SK-N-MC (cell line): ENCODE data around the gene DOCK8.

Experiments used
- DNase-seq: peaks from one replicate; pipeline ENCODE4 v3.0.0-alpha.2; 2011; ENCODE audit warnings: low read depth, low spot score
- H3K27ac ChIP-seq: fragments of 200-600 bp; sonication (generic); 2 replicates; pipeline ENCODE4 v1.5.1; 2016; ENCODE audit warnings: mixed run types
- H3K36me3 ChIP-seq: fragments of 200-600 bp; sonication (generic); 2 replicates; pipeline ENCODE4 v1.6.1; 2017; ENCODE audit warnings: antibody characterized with exemption, low read length, mixed read lengths; ENCODE audit not compliant: insufficient read depth
- H3K4me3 ChIP-seq: fragments of 200-600 bp; sonication (generic); 2 replicates; pipeline ENCODE4 v1.5.1; 2016
- H3K9ac ChIP-seq: fragments of 200-600 bp; sonication (generic); 2 replicates; pipeline ENCODE4 v1.8.0; 2017; ENCODE audit warnings: mixed run types, mixed read lengths; ENCODE audit not compliant: insufficient read length
- H3K9me3 ChIP-seq: fragments of 200-600 bp; sonication (generic); 2 replicates; pipeline ENCODE4 v1.6.1; 2017; ENCODE audit warnings: low read depth, mild to moderate bottlenecking, antibody characterized with exemption, low read length, moderate library complexity, mixed read lengths
- EZH2 ChIP-seq: fragments of 200-600 bp; sonication (generic); IDR thresholded peaks from one replicate; pipeline ENCODE4 v1.6.1; 2017; ENCODE audit warnings: antibody characterized with exemption
- FOXP2 ChIP-seq: optimal IDR thresholded peaks from 2 replicates; pipeline ENCODE3; 2011; ENCODE audit warnings: mild to moderate bottlenecking, moderate library complexity; ENCODE audit not compliant: insufficient read depth; ENCODE audit errors: extremely low read length, control extremely low read depth
- POLR2AphosphoS5 ChIP-seq: IDR thresholded peaks from 2 replicates; pipeline ENCODE4 v1.6.1; 2012; ENCODE audit warnings: mild to moderate bottlenecking, low read depth, low read length, borderline replicate concordance

Gene DOCK8

GRCh38 chr9:466747-467146 lies 252.1 kb downstream of the DOCK8 start:
- DNase-seq: no peak
- H3K4me3 ChIP-seq: no peak overlapping the region
- H3K9ac ChIP-seq: no peak overlapping the region
- no peaks in the 10 kb centered on the region for H3K9me3 ChIP-seq
- TF ChIP-seq POLR2AphosphoS5 (no peak), EZH2 (no peak), FOXP2 (no peak)
- no peak overlapping the region for H3K27ac ChIP-seq
- H3K36me3 ChIP-seq: no peaks in the 10 kb centered on the region

GRCh38 chr9:468766-469426 lies 254.2 kb downstream of the DOCK8 start:
- no peak overlapping the region for H3K9ac ChIP-seq
- peak overlapping the region; percentile 94 for H3K4me3 ChIP-seq
- peak overlapping the region; percentile 92 for H3K27ac ChIP-seq
- no peak for DNase-seq
- no peaks in the 10 kb centered on the region for H3K9me3 ChIP-seq
- TF ChIP-seq POLR2AphosphoS5 (no peak), FOXP2 (no peak)
- no peaks in the 10 kb centered on the region for H3K36me3 ChIP-seq

- peak; percentile 75 for DNase-seq
Observed at GRCh38 chr9:469672-470551, 255.2 kb downstream of the DOCK8 start.

DNA sequence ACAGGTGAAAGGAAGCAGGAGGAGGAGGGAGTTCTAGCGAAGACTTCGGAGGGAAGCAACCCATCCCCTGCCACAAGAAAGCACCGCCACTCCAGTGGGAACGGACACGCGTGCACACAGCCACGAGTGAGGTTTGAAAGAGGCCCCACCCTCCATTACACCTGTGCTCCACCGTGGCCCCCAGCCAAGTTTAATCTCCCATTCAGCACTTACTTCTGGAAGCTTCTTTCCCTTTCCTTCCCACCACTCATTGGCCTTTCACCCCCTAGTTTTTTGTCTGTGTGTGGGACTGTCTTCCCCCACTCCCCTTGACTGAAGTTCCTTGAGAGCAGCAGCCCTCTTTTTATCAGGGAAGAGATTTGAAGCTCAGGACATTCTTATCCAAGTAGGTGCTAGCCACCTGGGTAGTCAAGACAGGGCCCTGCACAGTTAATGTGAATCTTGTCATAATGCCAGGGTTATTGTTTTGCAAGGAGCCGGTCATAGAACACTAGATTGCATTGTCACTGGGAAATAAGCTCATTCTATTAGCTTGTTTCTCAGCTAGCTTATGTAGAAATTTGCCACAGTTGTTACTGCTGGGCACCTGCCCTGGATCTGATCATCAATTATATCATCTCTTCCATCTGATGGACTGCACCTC lies 256.0 kb downstream of the DOCK8 start:
- no peak for DNase-seq
- Histone ChIP-seq H3K4me3 (peak overlapping the region; percentile 94), H3K9me3 (no peaks in the 10 kb centered on the region), H3K36me3 (no peaks in the 10 kb centered on the region), H3K9ac (peak overlapping the region; percentile 87), H3K27ac (peak overlapping the region; percentile 71; the same call in 1 of the 2 replicates)
- no peak for TF ChIP-seq POLR2AphosphoS5
- no peak for TF ChIP-seq EZH2

More at GRCh38 chr9:469672-470551, 255.2 kb downstream of the DOCK8 start:
- peak; percentile 6 for TF ChIP-seq FOXP2
- peak; percentile 94 for TF ChIP-seq POLR2AphosphoS5
- no peak for TF ChIP-seq EZH2
- no peaks in the 10 kb centered on the region for H3K36me3 ChIP-seq
- H3K4me3 ChIP-seq: peak overlapping the region; percentile 94
- peak overlapping the region; percentile 92 for H3K27ac ChIP-seq
- peak overlapping the region; percentile 87 for H3K9ac ChIP-seq
- no peaks in the 10 kb centered on the region for H3K9me3 ChIP-seq

DNA sequence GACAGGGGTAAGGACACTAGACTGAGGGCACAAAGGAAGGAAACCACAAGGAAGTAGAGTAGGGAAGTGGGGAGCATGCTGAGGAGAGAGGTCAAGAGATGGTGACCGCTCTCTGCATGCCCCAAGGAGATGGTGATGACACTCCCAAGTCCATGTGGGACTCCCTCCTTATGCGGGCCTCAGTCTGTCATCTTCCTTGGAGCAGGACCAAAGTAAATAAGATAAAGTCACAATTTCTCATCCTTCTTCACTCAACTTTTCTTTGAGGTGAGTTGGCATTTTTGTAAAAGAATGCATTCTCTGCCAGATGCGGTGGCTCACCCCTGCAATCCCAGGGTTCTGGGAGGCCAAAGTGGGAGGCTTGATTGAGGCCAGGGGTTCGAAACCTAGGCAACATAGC lies 256.7 kb downstream of the DOCK8 start:
- no peaks in the 10 kb centered on the region for H3K36me3 ChIP-seq
- TF ChIP-seq EZH2: no peak
- H3K9me3 ChIP-seq: no peaks in the 10 kb centered on the region
- no peak overlapping the region for H3K27ac ChIP-seq
- H3K4me3 ChIP-seq: no peak overlapping the region; the same call in 1 of the 2 replicates
- H3K9ac ChIP-seq: no peak overlapping the region
- no peak for DNase-seq

DNA sequence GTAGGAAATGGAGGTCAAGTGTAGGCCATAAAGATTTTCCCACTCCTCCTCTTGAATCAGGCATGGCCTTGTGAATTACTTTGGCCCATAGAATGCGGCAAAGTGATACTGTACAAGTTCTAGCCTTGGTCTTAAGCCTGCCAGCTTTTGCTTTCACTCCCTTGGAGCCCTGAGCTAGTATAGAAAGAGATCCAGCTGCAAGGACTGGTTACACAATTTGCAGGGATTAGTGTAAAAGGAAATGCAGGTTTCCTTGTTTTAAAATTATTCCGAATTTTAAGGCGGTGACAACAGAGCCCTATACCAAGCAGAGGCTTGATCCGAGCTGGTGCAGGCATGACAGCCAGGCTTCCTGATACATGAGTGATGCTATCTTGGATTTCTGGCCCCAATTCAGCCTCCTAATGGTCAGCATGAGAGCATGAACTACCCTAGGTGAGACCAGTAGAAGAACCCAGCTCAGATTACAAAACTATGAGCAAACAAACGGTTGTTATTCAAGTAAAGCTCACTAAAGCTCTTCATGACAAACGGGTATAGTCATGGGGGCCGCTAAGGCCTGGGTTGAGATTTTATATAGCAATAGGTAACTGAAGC lies 257.9 kb downstream of the DOCK8 start:
- no peak for DNase-seq
- TF ChIP-seq FOXP2: no peak
- H3K27ac ChIP-seq: no peak overlapping the region

GRCh38 chr9:477193-477592 lies 262.5 kb downstream of the DOCK8 start:
- Histone ChIP-seq H3K27ac (no peak overlapping the region), H3K4me3 (no peak overlapping the region), H3K36me3 (no peaks in the 10 kb centered on the region), H3K9me3 (no peaks in the 10 kb centered on the region), H3K9ac (no peak overlapping the region)
- no peak for TF ChIP-seq POLR2AphosphoS5
- no peak for TF ChIP-seq FOXP2
- TF ChIP-seq EZH2: no peak
- no peak for DNase-seq

More for the DNA sequence above, 257.9 kb downstream of the DOCK8 start:
- H3K9ac ChIP-seq: no peak overlapping the region
- H3K4me3 ChIP-seq: no peak overlapping the region
- no peaks in the 10 kb centered on the region for H3K36me3 ChIP-seq
- no peaks in the 10 kb centered on the region for H3K9me3 ChIP-seq

DNA sequence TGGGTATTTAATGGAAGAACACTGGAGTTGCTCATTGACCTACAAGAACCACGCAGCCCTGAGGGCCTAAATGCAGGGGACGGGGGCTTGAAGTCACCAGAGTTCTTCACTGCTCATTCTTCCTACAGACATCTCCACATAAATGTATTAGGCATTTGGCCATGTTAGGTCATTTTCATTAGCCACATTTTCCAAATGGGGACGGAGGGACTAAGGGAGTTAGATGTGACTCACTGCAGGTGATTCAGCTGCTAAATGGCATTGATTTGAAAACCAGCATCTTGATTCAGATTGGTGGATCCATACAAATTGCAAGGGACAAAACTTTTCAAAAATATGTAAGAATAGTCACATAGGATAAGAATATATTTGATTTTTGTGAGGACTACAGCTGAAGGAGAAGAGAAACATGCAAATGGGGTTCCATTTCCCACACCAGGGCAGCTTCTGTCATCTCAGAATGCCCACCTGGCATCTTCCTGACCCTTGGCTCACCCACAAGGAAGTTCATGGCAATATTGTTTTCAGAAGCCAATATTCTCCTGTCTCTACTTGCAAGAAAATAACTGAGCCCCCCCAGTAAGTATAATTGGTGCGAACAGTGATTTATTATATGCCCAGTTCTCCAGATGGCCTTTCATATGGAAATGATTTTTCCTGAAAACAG lies 264.8 kb downstream of the DOCK8 start:
- Histone ChIP-seq H3K4me3 (no peak overlapping the region), H3K9ac (no peak overlapping the region), H3K9me3 (no peaks in the 10 kb centered on the region), H3K36me3 (no peaks in the 10 kb centered on the region), H3K27ac (no peak overlapping the region)
- DNase-seq: no peak
- no peak for TF ChIP-seq POLR2AphosphoS5
